Keratinocyte (primary cell): ENCODE measurements around the gene SCUBE1. TPM values are rescaled to one million over a fixed set of nuclear protein-coding genes. Genes with fewer than 3 reads are reported as not detected.

Experiments used
- DNase-seq: peaks from one replicate; pipeline ENCODE4 v3.0.0-alpha.2; 2011; ENCODE audit warnings: low read depth, missing footprints, low spot score
- FAIRE-seq: peaks from 2 replicates; lab custom pipeline; 2011; peaks lifted over from hg19 to GRCh38; lab: Jason Lieb, UNC
- H2AFZ ChIP-seq: 2 replicates; pipeline ENCODE4 v1.6.0; 2012; ENCODE audit warnings: low read length, control low read depth, inconsistent platforms; ENCODE audit not compliant: control insufficient read depth
- H3K27ac ChIP-seq: 2 replicates; pipeline ENCODE4 v1.5.1; 2011; ENCODE audit warnings: low read length; ENCODE audit not compliant: control insufficient read depth, insufficient read depth
- H3K27me3 ChIP-seq: 3 replicates; pipeline ENCODE4 v1.6.0; 2011; ENCODE audit warnings: low read length; ENCODE audit not compliant: control insufficient read depth, insufficient read depth; ENCODE audit errors: extremely low read depth
- H3K36me3 ChIP-seq, 2 experiments: 2 replicates in 1 of 2; 3 replicates in 1 of 2; pipeline ENCODE4 v1.5.1; 2011; ENCODE audit warnings: low read length in 2 of 2, mild to moderate bottlenecking in 1 of 2; ENCODE audit not compliant: control insufficient read depth in 2 of 2, insufficient read depth in 2 of 2; ENCODE audit errors: extremely low read depth in 1 of 2
- H3K4me1 ChIP-seq: 3 replicates; pipeline ENCODE4 v1.5.1; 2011; ENCODE audit warnings: low read length; ENCODE audit not compliant: control insufficient read depth, insufficient read depth; ENCODE audit errors: extremely low read depth
- H3K4me2 ChIP-seq: 3 replicates; pipeline ENCODE4 v1.6.0; 2011; ENCODE audit warnings: low read depth, low read length; ENCODE audit not compliant: control insufficient read depth, insufficient read depth; ENCODE audit errors: extremely low read depth
- H3K4me3 ChIP-seq, 3 experiments: fragments of 200-600 bp in 1 of 3; sonication (generic) in 1 of 3; 2 replicates in 2 of 3; 3 replicates in 1 of 3; pipeline ENCODE4 v1.5.1; 2011 to 2016; ENCODE audit warnings: low read length in 3 of 3, mild to moderate bottlenecking in 3 of 3, control low read depth in 2 of 3, inconsistent platforms in 1 of 3, low read depth in 1 of 3, mixed read lengths in 1 of 3, mixed run types in 1 of 3, moderate library complexity in 1 of 3; ENCODE audit not compliant: control insufficient read depth in 2 of 3, insufficient read depth in 2 of 3; ENCODE audit errors: extremely low read depth in 1 of 3
- H3K79me2 ChIP-seq: 2 replicates; pipeline ENCODE4 v1.6.0; 2012; ENCODE audit warnings: low read length; ENCODE audit not compliant: control insufficient read depth, insufficient read depth
- H3K9ac ChIP-seq: 3 replicates; pipeline ENCODE4 v1.6.0; 2011; ENCODE audit warnings: low read length; ENCODE audit not compliant: control insufficient read depth, insufficient read depth; ENCODE audit errors: extremely low read depth
- H3K9me1 ChIP-seq: 3 replicates; pipeline ENCODE4 v1.6.0; 2011; ENCODE audit warnings: low read length; ENCODE audit not compliant: control insufficient read depth, insufficient read depth; ENCODE audit errors: extremely low read depth
- H3K9me3 ChIP-seq: 2 replicates; pipeline ENCODE4 v1.5.1; 2012; ENCODE audit warnings: low read depth, low read length; ENCODE audit not compliant: control insufficient read depth
- H4K20me1 ChIP-seq: 3 replicates; pipeline ENCODE4 v1.6.0; 2011; ENCODE audit warnings: low read length; ENCODE audit not compliant: control insufficient read depth, insufficient read depth; ENCODE audit errors: extremely low read depth
- CTCF ChIP-seq, 3 experiments: IDR thresholded peaks in 1 of 3; conservative IDR thresholded peaks in 1 of 3; optimal IDR thresholded peaks in 1 of 3; 2 replicates in 2 of 3; 3 replicates in 1 of 3; pipeline versions ENCODE3 to v1.5.1; 2011; ENCODE audit warnings: low read length in 3 of 3, mild to moderate bottlenecking in 3 of 3, moderate library complexity in 2 of 3, control low read depth in 1 of 3, inconsistent platforms in 1 of 3; ENCODE audit not compliant: insufficient read depth in 2 of 3; ENCODE audit errors: extremely low read depth in 1 of 3
- EZH2 ChIP-seq: IDR thresholded peaks from one replicate; pipeline ENCODE4 v1.6.1; 2012; ENCODE audit warnings: inconsistent platforms, mild to moderate bottlenecking, low read length, moderate library complexity
- dilution Hi-C: fragments of 300-500 bp; cut with MboI; formaldehyde crosslinking; loops from one replicate; pipeline ENCODE4 v1.7.0; 2020; ENCODE audit warnings: low sequenced_read_pairs; ENCODE audit not compliant: extremely low pct_ligation_motif_present
- polyA plus RNA-seq, 5 experiments: library from polyadenylated mRNA; depleted of rRNA in 3 of 5; stranded (reverse) in 3 of 5; stranded (forward) in 1 of 5; unstranded in 1 of 5; fragments of >200 nt; gene quantifications; 1 replicate in 1 of 5; 2 replicates in 3 of 5; 3 replicates in 1 of 5; pipeline versions ENCODE4 v1.2.1 to v1.2.3, GENCODE V29; 2011 to 2012; ENCODE audit warnings: missing spikeins in 2 of 5, low read depth in 1 of 5, low replicate concordance in 1 of 5

Gene SCUBE1
- polyA plus RNA-seq, 1 donor (not counting 4 experiments of a cell fraction or from before 2014, with no cell fraction given) = not detected

- no peak for FAIRE-seq
- Histone ChIP-seq H3K4me3 (no peak overlapping the region), H2AFZ (no peak overlapping the region), H3K27me3 (peaks cover 13% of the 10 kb centered on the region), H3K4me1 (no peaks in the 10 kb centered on the region), H4K20me1 (no peaks in the 10 kb centered on the region), H3K9me3 (no peaks in the 10 kb centered on the region), H3K79me2 (no peaks in the 10 kb centered on the region), H3K4me2 (no peak overlapping the region), H3K9me1 (no peaks in the 10 kb centered on the region), H3K36me3 (no peaks in the 10 kb centered on the region), H3K27ac (no peak overlapping the region), H3K9ac (no peak overlapping the region)
- dilution Hi-C loops = no loop called here
- TF ChIP-seq EZH2 (no peak), CTCF (optimal IDR thresholded peaks at IDR 0.05 in 1 of 3, IDR thresholded peaks at IDR 0.05 in 1 of 3, conservative IDR thresholded peaks at IDR 0.05 in 1 of 3; ENCODE audit: extremely low read depth in 1 of 3, insufficient read depth in 2 of 3, low read length in 3 of 3) (no peak)
- no peak for DNase-seq
Observed at GRCh38 chr22:43289976-43290721, 53.0 kb downstream of the SCUBE1 start.

GRCh38 chr22:43289531-43289963, 53.6 kb downstream of the SCUBE1 start:
- Histone ChIP-seq H2AFZ (no peak overlapping the region), H3K4me3 (no peak overlapping the region), H3K9me3 (no peaks in the 10 kb centered on the region), H4K20me1 (no peaks in the 10 kb centered on the region), H3K36me3 (no peaks in the 10 kb centered on the region), H3K9ac (no peak overlapping the region), H3K9me1 (no peaks in the 10 kb centered on the region), H3K27ac (no peak overlapping the region), H3K79me2 (no peaks in the 10 kb centered on the region), H3K4me1 (no peaks in the 10 kb centered on the region), H3K4me2 (peak overlapping the region; percentile 27), H3K27me3 (peaks cover 13% of the 10 kb centered on the region)
- DNase-seq = no peak
- TF ChIP-seq CTCF (optimal IDR thresholded peaks at IDR 0.05 in 1 of 3, IDR thresholded peaks at IDR 0.05 in 1 of 3, conservative IDR thresholded peaks at IDR 0.05 in 1 of 3; ENCODE audit: extremely low read depth in 1 of 3, insufficient read depth in 2 of 3, low read length in 3 of 3) = no peak
- TF ChIP-seq EZH2 = no peak
- no peak for FAIRE-seq
- dilution Hi-C loops = no loop called here
